HG02623 (cell line): Measurements from ENCODE around the gene KSR2.

Source experiments
- ATAC-seq: cut with Tn5 transposase; IDR thresholded peaks from one replicate; pipeline ENCODE4 v1.9.1; 2021; ENCODE audit warnings: moderate library complexity; ENCODE audit not compliant: unreplicated experiment

KSR2 gene

DNA sequence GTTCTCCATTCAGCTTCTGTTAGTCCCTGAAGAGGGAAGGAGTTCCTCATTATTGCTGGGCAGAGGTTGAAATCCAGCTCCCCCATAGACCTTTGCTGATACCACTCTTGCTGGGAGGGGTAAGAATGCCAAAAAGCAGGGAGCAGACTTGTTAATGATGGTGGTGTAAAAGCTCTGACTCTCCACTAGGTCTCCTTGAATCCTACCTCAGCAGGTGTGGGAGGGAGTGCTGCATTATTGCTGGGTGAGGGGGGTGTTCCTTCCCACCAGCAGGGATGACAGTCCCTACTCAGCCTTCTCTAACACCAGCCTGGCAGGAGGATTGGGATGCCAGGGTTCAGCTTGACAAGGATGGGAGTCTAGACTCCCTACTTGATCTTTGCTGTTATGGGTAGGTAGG, 421.6 kb downstream of the KSR2 start:
- ATAC-seq = no peak

DNA sequence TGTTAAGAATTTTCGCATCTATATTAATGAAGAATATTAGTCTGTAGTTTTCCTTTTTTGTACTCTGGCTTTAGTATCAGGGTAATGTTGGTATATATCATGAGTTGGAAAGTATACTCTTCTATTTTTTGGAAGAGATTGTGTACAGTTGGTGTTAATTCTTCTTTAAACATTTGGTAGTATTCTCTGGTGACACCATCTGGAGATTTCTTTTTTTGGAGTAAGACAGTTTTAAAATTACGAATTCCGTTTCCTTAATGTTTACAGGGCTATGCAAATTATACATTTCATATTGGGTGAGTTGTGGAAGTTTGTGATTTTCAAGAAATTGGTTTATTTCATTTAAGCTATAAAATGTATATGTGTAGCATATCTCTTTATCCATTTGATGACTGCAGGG, 423.6 kb downstream of the KSR2 start:
- no peak for ATAC-seq

GRCh38 chr12:117540011-117540410, 428.8 kb downstream of the KSR2 start:
- no peak for ATAC-seq

DNA sequence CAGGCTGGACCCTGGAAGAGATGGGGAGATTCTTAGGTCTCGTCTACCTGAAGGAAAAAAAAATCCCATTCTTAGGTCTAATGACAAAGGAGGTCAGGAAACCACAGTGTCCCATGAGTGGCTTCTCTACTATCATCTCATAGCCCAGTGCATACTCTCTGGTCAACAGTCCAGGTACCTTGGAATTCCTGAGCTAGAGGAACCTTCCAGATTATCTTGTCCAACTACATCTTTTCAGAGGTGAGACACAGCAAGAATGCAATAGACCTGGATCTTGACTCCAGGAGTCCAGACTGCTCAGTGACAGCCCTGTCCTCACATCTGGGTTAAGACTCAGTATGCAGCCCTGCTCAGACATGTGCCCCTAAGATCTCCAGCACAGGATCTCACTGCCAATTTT, 429.9 kb downstream of the KSR2 start:
- ATAC-seq = no peak

DNA sequence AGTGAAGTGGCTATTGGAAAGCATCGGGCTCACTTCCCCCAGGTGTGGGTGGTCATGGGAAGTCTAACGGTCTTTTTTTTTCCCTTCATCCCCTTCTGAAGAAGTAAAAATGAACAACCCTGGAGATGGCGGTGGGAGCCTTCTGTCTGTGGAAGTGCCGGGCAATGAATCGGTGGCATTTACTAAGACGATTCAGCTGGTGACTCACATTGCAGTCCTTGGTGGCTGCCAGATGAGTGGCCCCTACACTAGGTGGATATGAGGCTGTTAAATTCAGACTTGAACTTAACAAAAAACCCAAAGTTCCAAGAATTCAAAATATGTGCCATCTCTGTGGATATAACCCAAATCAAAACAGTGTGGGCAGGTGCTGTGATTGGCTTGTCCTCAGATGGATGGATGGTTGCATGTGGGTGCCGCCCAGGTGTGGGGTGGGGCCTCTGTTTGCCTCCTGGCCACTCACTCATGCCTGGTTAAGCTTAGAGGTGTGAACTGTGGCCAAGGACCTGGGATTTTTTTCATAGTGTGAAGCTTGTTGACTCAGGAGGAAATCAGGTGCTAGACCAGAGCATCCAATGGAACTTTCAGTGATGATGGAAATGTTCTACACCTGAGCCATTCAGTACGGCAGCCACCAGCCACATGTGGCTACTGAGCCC, 430.6 kb downstream of the KSR2 start:
- ATAC-seq = no peak

DNA sequence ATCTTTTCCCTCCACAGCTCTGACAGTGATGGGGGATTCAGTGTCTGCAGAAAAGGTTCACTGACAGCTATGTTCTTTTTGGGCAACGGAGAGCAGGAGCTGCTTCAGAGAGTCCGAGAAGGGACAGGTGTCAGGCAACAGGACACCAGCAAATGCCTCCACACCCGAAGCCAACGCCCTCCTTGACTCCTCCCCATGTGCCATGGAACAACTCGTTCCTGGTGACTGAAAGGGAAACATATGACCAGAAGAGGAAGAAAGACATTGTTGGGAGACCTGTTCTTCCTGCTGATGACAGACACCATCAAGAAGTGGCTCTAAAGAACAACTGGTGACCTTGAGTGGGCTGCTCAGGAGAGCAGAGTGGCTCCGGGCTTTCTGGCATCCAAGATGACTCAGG, 435.1 kb downstream of the KSR2 start:
- ATAC-seq = no peak

- no peak for ATAC-seq
These were observed 438.0 kb downstream of the KSR2 start for GRCh38 chr12:117530796-117531195.

GRCh38 chr12:117528538-117528937, 440.3 kb downstream of the KSR2 start:
- ATAC-seq = no peak

DNA sequence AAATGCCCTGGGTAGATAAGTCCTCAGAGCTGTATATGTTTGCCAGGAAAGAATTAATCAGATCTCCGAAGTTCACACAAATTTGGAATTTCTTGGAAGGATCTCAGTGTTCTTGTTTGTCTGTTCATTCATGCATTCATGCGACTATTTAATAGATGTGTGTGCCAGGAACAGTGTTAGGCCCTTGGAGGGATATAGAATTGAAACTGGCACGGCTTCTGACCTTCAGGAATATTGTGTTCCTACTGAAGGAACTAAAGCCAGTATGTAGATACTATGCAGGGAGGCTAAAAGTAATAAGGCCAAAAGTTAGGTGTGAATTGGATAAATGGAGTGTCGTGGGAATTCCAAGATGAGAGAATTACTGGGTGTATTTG, 441.3 kb downstream of the KSR2 start:
- no peak for ATAC-seq

DNA sequence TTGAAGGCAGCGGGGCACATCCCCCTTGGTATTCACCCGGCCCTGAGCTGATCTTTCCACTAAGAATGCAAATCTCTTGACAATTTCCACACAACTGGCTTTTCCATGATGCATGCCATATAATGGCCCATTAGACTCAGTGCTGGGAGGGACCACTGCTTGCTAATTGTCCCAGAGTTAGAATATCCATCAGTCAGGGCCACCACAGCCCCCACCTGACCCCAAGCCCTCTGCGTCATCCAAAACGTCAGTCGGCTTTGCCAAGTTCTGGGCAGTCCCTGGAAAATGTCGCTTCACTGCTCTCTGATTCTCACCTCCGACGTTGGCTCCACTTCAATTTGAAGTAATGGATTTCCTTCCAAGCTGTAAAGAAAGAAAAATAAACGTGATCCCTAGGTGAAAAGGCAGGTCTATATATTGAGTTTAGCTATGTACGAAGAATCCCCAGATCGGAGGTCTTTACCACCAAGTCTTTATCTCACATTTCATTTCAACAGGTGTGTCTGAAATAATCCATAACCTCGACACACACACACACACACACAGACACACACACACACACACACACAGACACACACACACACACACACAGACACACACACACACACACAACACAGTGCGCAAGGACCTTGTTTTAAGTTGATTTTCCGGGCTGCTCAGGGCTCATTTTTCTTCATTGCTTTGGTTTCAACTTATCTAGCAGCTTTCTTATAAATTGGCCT, 441.9 kb downstream of the KSR2 start:
- ATAC-seq = no peak

DNA sequence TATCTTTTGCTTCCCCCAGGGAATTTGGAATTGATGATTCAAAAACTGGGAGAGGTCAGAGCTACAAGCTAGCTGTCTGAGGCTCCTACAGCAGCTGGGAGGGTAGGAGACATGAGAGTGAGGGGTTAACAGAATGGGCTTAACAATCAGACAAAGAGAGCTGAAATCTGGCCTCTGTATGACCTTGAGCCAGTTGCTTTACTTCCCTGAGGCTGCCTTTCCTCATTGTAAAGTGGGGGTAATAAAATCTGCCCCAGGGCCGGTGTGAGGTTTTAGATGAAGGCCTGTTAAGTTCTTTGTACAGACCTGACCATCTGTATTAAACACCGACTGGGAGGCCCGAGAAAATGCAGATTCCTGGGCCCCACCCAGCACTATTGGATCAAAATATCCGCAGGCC, 443.0 kb downstream of the KSR2 start:
- no peak for ATAC-seq

GRCh38 chr12:117524806-117525205, 444.0 kb downstream of the KSR2 start:
- no peak for ATAC-seq

DNA sequence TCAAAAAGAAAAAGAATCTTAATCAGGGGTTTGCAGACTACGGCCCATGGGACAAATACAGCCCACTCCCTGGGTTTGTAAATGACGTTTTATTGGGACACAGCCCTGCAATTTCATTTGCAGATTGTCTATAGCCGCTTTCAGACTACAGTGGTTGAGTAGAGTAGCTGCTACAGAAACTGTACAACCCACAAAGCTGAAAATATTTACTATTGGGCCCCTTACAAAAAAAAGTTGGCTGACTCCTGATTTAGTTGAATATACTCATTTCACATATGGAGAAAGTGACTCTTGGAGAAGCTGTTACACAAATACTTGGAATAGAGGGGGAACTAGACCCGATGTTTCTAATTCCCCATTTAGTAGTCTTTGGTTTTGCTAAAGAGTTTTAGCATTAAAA, 444.8 kb downstream of the KSR2 start:
- no peak for ATAC-seq

DNA sequence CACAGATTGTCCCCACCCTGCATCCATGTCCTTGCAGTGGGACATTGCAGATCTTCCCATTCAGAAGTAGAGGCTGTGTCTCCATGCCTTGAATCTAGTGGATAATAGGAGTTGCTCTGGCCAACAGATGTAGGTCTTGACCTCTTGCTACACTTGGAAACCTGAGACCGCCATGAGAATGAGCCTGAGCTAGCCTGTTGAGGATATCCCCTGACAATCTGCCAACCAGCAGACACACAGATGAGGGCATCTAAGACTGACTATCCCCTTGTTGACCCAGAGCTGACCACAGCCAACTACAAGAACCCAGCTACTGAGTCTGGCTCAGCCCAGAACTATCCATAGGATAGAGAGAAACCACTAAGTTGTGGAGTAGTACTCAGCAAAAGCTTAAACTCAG, 446.2 kb downstream of the KSR2 start:
- ATAC-seq = no peak

GRCh38 chr12:117521867-117522266, 446.9 kb downstream of the KSR2 start:
- ATAC-seq = no peak

DNA sequence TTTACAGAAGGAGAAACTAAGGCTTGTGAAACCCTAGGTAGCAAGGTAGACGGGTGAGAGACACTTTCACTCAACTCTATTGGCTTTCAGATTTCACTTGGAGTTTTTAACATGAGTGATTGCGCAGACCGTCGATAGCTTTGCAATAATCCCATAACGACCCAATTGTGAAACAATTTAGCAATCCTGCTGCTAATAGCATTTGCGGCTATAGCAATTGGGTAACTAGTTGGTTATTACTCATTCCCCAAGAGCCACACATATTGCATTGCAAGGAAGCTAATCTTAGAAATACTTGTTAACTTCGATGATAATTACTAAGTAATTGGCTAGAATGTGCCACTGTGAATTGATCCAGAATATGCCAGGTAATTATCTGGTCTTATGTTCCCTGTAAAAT, 447.4 kb downstream of the KSR2 start:
- ATAC-seq = no peak

- no peak for ATAC-seq
These were observed 450.1 kb downstream of the KSR2 start for GRCh38 chr12:117518594-117519270.

GRCh38 chr12:117517219-117517739, 451.5 kb downstream of the KSR2 start:
- no peak for ATAC-seq

GRCh38 chr12:117516034-117516433, 452.8 kb downstream of the KSR2 start:
- ATAC-seq = no peak

DNA sequence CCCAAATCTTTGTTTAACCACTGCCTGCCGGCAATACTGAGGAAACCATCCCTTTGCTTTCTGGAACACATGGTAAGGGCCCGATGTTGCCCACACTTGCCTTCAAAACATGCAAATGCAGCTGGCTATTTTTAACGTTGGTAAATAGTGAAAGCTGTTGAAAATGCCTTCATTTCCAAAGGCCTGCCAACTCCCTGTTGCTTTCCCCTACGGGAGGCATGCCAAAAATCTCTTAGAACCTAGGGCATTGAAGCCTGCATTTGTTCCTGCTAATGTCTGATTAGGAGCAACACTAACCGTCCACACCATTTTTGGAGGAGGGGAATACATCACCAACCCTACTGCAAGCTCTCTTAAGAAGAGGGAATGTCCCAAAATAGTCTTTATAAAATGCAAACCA, 454.8 kb downstream of the KSR2 start:
- ATAC-seq = no peak

DNA sequence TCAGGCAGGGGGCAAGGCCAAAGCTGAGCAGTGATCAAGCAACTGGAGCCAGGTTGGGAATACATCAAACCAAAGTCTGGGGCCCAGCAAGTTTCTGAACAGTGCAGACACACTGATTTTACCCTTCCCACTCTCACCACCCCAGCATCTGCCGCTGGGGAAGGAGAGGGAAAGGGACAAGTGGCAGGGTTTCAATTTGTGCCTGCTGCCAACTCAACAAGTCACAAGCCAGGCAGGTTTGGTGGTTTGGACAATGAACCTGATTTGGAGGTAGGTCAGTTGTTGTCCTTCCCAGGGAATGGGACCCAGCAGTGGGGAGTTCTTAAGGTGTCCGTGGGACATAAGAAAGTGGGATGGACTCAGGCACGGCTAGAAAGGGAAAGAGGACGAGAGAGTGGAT, 455.4 kb downstream of the KSR2 start:
- ATAC-seq = no peak

- ATAC-seq = no peak
These were observed 460.3 kb downstream of the KSR2 start for GRCh38 chr12:117508468-117508867.
